SU-DHL-6 (cell line): ENCODE data around the gene NTSR1.

Experiments used
- EZH2phosphoT487 ChIP-seq: fragments of 200-600 bp; sonication (generic), shearing (Covaris generic); conservative IDR thresholded peaks from 2 replicates; pipeline ENCODE4 v1.6.1; 2018; ENCODE audit warnings: mild to moderate bottlenecking, antibody characterized with exemption, low read length, moderate library complexity, mixed read lengths
- TF ChIP-seq, protein P1 (sequence below): fragments of 200-600 bp; sonication (generic); IDR thresholded peaks from one replicate; pipeline ENCODE4 v1.5.1; 2017; ENCODE audit warnings: antibody characterized with exemption, mild to moderate bottlenecking, low read length, moderate library complexity; ENCODE audit not compliant: insufficient read depth, poor library complexity, severe bottlenecking

DNA sequence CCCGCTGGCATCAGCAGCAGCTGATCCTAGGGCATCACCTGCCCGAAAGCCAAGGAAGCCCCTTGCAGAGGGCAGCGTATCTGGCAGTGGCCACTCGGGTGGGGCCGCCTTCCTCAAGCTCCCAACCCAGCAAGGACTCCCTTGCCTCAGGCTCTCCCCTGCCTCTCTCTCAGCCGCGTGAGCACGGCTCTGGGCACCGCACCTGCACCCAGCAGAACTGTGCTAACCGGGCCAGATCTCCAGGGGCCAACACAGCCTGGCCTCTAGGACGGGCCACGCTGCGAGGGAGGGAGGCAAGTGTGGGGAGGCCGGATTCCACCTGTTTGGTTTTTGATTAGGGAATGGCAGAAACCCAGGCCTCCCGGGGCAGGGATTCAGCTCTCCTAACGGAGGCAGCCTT is 75.9 kb downstream of the NTSR1 start:
- TF ChIP-seq, protein P1, sequence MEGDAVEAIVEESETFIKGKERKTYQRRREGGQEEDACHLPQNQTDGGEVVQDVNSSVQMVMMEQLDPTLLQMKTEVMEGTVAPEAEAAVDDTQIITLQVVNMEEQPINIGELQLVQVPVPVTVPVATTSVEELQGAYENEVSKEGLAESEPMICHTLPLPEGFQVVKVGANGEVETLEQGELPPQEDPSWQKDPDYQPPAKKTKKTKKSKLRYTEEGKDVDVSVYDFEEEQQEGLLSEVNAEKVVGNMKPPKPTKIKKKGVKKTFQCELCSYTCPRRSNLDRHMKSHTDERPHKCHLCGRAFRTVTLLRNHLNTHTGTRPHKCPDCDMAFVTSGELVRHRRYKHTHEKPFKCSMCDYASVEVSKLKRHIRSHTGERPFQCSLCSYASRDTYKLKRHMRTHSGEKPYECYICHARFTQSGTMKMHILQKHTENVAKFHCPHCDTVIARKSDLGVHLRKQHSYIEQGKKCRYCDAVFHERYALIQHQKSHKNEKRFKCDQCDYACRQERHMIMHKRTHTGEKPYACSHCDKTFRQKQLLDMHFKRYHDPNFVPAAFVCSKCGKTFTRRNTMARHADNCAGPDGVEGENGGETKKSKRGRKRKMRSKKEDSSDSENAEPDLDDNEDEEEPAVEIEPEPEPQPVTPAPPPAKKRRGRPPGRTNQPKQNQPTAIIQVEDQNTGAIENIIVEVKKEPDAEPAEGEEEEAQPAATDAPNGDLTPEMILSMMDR, result no peak
- TF ChIP-seq EZH2phosphoT487, result no peak
